GM18499 (cell line): ENCODE measurements around the gene RNF2.
"Not testable (repeated sequence)": the region's sequence is repeated elsewhere in the genome, so short reads cannot be mapped to it uniquely, and the experiment has no call there.

Experiments
- ATAC-seq: cut with Tn5 transposase; IDR thresholded peaks from one replicate; pipeline ENCODE4 v1.9.1; 2021; ENCODE audit warnings: moderate number of reproducible peaks; ENCODE audit not compliant: insufficient read depth, unreplicated experiment

RNF2 gene

DNA sequence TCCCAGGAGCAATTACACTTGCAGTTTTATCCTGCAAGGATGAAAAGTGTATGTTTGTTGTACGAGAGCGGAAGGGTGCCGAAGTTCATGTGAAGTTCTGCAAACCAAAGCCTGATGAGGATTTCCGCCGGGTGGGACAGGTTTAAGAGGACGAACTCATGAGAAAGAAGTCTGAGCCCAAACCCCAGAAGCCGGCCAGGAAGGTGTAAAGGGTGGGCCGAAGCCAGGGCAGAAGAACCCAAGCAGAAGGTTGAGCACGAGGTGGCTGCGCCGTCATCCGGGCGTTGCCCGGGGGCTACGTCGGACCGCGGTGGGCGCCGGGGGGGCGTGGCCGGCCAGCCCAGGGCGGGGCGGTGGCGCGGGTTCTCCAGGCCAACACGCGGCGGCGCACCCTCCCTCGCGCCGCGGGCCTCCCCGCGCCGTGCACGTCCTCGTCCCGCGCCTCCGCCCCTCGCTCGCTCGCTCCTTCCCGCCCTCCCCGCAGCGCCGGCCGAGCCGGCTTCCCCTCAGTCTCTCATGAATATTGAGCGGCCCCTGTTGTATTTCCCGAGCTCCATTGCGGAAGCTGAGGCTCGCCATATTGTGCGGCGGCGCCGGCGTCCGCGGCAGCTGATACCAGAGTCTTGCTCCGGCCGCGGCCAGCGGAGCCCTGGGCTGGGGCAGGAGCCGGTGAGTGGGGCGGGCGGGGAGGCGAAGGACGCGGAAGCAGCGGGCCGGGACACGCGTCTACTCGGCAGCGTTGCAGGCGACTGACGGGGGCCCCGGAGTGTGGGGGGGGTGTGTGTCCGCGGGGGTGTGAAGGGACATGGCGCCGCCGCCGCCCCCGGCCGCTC lies at the start of gene RNF2:
Gene RNF2, plus strand, starts transcription at position 578 of the 833 bp plus-strand sequence. CDS start 41,996 bp downstream, outside the sequence.
- peak; percentile 52 for ATAC-seq

- not testable (repeated sequence) for ATAC-seq
Measured at GRCh38 chr1:184999974-185000373, 45.4 kb upstream of the RNF2 start.

- not testable (repeated sequence) for ATAC-seq
Measured at GRCh38 chr1:185001312-185001880, 44.0 kb upstream of the RNF2 start.

GRCh38 chr1:185008838-185009237 lies 36.5 kb upstream of the RNF2 start:
- ATAC-seq = no peak

GRCh38 chr1:185010361-185010760 lies 35.0 kb upstream of the RNF2 start:
- ATAC-seq = no peak

GRCh38 chr1:185014941-185015340 lies 30.4 kb upstream of the RNF2 start:
- ATAC-seq = no peak

DNA sequence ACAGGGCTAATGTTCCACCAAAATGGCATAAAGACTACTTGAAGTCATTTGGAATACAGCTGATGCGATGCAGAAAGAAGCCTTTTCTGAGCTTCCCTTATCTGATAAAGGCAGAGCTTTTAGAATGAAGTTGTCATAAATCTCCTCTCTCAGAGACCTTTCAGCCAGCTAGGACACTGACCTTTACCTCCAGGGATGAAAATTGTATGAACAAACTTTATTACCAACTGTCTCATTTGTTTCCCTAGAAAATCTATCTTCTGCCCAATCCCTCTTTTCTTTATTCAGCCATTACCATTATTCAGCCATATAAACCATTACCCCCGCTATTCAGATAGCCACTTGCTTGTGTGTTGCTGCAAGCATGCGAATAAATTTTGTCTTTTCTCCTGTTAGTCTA lies 29.7 kb upstream of the RNF2 start:
- no peak for ATAC-seq

GRCh38 chr1:185016880-185017279 lies 28.5 kb upstream of the RNF2 start:
- ATAC-seq = no peak

DNA sequence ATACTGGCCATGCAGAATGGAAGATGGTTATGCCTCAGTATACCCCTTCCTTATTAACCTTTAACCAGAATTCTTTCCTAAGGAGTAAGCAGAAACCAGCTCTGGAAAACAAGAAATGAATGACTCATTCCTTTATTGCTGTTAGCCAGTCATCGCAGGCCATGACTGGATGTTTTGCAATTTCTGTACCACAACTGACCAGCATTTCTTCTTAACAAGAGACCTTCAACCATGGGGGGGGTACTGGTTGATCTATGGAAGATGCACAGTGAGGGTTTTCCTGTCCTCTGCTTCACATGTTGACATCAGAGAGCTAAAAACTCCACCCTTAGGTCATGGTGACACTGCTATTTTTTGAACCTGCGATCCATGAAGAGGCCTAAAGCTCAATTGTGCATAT lies 28.0 kb upstream of the RNF2 start:
- no peak for ATAC-seq

DNA sequence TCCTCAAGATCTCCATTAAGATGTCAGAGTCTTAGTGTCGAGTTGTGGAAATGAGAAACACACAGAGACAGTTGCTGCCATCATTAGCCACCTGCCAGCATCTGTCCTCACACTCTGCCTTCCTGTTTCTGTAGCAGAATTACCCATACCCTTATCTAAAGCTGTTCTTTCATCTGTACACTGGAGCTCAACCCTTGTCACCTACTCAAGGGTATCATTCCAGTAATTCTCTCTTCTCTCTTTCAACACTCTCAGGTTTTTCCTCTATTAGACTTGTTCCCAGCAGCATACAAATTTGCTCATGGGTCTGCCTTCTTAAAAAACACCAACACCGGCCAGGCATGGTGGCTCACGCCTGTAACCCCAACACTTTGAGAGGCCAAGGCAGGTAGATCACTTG lies 27.4 kb upstream of the RNF2 start:
- ATAC-seq = no peak

DNA sequence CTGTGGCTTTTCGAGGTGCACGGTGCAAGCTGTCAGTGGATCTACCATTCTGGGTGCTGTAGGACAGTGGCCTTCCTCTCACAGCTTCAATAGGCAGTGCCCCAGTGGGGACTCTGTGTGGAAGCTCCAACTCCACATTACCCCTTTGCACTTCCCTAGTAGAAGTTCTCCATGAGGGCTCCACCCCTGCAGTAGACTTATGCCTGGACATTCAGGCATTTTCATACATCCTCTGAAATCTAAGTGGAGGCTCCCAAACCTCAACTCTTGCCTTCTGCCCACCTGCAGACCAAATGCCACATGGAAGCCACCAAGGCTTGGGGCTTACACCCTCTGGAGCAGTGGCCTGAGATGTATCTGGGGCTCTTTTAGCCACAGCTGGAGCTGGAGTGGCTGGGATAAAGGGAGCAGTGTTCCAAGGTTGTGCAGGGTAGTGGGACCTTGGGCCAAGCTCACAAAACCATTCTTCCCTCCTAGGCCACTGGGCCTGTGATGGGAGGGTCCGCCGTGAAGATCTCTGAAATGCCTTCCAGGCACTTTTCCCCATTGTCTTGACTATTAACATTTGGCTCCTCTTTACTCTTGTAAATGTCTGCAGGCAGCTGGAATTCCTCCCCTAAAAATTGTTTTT lies 18.0 kb upstream of the RNF2 start:
- no peak for ATAC-seq

DNA sequence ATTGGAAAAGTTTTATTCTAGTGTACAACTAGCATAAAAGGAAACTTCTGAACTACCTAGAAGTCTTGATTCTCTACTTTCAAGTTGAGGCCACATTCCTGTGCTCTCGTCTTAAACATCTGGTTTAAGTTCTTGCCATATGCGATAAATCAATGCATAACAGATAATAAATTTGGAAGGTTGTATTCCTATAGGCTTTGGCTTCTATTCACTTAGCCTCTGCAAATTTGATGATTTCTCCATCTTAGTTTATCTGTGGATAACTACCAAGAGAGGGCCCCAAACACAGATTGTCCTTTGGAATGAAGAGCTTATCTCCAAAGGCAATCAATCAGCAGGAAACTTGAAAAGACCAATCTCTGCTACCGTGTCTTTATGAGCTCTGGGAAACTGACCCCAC lies 11.7 kb upstream of the RNF2 start:
- no peak for ATAC-seq

DNA sequence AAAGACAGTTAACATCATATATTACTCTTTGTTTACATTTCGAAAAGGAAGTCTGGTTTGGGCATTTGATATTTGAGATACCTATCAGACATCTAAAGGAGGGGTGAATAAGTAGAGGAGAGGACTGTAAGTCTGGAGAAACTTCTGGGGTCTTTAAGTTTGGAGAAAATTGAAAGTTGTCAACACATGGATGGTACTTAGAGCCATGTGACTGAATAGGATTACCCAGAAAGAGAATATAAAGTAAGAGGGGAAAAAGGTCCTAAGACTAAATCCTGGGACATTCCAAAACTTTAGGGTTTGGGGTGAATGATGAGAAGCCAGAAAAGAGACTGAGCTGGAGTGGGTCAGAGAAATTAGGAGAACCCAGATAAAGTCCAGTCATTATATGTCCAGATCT lies 10.1 kb upstream of the RNF2 start:
- ATAC-seq = no peak

DNA sequence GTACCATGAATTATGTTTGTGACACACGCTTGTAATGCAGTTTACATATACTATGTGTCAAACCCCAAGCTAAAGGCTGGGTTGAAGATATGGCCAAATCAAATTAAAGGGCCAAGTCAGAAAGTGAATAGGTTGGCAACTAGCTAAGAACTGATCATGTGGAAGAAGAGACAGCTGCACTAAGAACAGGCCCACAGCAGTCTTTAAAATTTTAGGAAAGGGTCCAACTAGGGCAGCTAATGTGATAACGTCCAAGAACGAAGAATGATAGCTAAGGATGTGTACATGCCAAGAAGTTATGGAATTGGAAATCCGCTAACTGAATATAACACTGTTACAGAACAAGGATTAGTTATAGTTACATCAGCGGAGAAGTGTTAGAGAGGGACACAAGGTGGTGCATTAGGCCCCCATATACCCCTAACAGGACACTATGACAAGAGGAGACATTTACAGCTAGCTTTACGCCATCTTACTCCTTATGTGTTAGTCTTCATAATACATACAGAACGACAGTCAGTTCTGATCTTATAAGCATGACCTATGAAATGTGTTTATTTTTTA lies 6.5 kb upstream of the RNF2 start:
- no peak for ATAC-seq

DNA sequence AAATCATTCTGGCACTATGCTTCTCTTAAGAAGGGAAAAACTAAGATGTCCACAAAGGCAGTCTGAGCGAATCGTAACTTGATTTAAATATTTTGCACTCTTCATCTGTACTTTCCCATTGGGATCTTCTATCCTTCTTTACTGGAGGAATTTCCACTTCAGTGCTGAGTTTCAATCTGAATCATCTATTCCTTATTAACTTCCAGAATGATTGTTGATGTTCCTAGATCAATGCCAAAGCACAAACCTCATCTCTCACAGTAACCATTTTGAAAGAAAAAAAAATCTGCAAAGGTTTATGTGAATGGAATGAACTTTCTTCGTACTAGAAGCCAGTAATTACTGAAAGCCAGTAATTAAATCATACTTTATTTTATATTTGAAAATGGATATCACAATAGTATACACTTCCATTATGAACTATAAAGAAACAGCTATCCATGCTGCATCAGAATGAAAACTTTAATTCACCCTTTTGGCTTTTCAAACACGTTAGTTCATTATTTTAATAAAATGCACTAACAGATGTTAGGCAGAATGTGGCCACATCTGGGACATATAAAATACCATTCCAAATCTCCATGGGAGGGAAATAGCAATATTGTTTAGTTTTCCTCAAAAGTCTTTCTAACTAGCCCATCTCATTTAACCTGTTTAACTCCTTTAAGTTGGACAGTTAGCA lies 5.5 kb upstream of the RNF2 start:
- ATAC-seq = no peak

DNA sequence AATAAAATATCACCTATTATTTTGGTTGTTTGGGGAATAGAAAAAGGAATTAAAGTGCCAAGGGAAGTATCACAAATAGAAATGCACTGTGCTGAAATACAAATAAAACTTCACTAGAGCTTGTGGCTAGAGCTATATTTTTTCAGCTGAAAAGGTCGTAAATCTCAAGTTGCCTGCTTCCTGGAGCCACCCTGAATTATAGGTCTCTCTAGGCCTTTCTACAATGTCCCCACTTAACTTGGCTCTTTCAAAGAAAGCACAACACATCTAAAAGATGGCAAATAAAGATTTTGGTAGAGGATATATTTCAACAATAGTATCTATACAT lies 5.0 kb upstream of the RNF2 start:
- no peak for ATAC-seq

- no peak for ATAC-seq
Measured at GRCh38 chr1:185041742-185042141, 3.6 kb upstream of the RNF2 start.

DNA sequence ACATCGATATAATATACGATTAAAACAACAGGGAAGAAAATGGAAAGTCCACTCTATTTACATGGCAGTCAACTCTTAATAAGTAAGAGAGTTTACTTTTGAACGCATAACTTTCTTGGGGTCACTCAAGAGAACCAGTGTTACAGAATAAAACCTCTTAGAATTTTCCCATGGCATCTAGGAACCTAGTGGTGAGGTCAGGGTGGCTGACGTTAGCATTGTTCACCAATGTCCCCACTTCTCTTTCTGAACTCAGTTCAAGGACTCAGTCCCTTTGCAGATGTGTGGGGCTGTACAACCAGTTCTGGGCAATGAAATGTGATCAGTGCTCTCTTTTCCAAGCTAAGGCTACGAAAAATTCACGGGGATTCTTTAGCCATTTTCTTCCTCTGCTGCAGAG lies 2.6 kb upstream of the RNF2 start:
- no peak for ATAC-seq

DNA sequence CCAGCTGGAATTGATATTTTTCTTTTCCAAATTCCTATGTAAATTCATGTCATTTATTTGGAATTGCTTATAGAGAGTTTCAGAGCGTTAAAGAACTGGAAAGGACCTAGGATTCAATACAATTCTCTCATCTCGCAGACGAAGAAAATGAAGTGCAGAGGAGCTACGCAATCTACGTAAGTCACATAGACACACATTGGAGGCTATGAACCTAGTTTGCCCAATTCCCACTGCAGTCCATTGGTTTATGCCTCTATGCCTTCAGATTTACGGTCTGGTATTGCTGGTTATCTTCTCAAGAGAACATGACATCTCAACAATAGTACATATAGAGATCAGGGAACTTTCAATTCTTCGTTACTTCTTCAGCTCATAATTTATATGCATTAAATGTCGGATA lies 971 bp upstream of the RNF2 start:
- ATAC-seq = no peak

DNA sequence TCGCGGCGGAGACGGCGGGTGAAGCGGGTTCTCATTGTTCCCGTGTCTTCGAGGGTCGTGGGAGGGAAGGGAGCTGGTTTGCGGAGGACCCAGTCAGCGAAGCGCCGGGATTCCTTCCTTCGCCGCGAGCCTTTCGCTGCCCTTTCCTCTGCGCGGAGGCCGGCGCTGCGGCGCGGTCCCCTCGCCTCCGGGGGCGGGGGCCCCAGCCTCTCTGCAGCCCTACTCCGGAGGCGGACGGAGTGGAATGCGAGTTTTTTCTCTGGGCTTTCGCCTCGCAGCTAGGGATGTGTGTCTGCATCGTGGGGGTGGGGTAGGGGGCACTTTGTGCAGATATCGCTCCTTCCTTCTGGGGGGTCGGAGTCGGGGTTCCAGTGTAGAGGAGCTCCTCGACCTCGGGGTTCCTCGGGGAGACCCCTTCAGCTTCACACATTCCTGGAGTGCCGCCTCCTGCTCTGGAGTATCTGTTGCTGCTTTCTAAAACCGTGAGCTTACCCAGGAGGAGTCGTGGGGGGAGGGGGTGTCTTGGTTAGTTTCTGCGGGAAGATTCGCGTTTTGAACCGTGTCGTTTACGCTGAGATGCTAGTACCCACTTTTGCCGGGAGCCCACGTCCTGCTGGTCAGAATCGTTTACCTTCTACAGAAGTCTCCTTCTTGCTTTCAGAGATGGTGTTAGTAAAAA lies 595 bp downstream of the RNF2 start:
- ATAC-seq = peak; percentile 6
